Germinal center (tissue), 1 donor: ENCODE data around the gene TNS1.
A peak's percentile ranks its signal among the peaks of the same experiment; 100 is the strongest.

Experiments used
- DNase-seq: peaks from one replicate; pipeline ENCODE4 v3.0.0; 2012; ENCODE audit warnings: mixed read lengths, low spot score

The TNS1 gene

DNA sequence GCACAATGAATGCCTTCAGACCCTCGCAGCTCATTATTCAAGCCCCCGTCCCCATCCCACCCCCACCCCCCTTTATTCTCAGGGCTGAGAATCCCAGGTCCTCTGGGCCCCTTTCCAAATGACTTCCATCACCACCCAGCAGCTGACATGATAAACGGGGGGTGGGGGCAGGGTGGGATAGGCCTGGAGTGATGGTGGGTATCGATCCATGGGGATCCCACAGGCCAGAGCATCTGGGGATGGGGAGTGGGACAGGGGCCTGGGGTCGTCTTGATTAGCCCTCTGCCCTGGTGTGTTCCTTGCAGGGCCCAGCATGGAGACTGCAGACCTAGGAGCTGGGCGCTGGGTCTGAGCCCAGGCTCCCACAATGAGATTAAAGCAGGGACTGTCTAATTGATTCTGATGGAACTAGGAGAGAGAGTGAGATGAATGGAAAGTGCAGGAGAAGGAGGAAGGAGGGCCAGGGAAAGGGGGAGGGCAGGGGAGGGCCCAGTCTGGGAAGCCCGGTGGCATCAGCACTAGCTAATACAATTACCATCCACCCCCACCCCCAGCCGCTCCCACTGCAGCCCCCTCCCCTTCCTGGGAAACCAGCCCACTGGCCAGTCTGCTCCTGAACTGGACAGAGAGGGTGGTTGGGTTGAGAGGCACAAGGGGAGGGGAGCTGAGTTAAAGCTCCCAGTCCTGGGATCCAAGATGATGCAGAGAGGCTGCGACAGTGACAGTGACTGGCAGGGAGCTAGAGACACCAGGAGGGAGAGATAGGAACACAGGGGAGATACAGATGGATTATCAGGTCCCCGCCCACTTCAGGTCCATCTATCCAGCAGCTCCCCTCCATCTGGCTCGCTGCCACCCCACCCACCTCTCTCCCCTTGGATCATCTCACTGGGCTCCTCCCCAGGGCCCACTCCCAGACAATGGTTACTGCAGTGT, 13.1 kb upstream of the TNS1 start:
- DNase-seq = no peak

DNA sequence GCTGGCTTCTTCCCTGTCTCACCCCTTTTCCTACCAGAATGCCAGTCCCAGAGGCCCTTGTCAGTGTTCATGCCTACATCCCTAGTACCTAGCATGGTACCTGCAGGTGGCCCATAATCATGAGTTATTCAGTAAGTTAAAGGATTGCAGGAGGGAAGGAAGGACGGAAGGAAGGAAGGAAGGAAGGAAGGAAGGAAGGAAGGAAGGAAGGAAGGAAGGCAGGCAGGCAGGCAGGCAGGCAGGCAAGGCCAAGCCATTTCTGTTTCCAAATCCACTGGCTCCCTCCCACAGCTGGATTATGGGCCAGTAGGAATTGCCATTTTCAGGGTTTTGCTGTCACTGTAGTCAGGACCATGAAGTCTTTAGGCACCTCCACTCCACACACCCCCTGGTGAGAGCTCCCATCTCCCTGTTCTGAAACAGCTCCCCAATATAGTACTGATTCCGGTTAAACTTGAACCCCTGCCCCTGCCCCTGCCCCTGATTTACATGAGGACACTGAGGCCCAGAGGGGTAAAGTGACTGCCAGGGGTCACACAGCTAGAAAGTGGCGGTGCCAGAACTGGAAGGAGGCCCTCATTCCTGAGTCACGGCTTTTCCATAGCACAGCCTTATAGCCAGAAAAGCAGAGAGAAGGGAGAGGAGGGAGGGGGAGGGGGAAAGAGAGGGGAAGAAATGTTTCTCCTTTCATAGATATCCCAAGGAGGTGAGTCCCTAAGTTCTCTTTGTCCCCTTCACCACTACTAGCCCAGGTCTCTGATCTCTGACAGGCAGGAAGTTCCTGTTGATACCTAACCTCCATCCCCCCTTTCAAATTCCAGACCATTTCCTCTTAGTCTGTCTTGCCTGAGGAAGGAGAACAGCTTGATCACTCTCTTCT, 12.2 kb upstream of the TNS1 start:
- no peak for DNase-seq

DNA sequence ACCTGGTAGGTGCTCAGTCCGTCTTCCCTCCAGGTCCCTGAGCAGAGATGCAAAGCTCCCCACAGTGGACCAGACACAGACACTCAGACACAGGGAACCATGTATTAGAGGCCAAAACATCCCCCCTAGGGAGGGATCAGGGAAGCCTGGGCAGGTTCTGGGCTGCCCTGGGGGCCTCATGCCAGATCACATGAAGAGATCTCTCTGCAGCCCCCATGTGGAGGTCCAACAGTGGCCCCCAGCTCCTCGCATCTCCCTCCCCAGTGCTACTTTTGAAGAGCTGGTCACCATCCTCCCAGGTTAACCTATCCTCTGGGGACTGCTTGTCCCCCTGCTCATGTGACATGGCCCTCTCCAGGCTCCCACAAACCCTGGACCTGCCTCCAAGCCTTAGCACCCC, 10.5 kb upstream of the TNS1 start:
- no peak for DNase-seq

DNA sequence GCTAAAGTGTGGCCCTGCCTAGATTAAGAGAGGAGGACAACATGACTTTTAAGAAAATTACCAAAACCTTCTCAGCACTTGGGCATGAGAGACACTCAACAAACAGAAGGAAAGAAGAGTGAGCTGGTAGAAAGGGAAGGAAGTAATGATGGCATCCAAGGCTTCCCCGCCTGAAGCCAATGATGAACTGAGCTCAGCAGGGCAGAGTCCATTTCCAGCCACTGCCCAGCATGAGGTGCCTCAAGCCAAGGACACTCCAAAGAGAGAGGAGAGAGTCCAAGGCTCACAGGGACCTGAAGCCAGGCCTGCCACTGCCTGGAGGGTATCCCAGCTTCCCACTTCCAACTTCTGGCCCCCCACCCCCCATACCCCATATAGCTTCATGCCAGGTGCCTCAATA, 9.5 kb upstream of the TNS1 start:
- DNase-seq = no peak

DNA sequence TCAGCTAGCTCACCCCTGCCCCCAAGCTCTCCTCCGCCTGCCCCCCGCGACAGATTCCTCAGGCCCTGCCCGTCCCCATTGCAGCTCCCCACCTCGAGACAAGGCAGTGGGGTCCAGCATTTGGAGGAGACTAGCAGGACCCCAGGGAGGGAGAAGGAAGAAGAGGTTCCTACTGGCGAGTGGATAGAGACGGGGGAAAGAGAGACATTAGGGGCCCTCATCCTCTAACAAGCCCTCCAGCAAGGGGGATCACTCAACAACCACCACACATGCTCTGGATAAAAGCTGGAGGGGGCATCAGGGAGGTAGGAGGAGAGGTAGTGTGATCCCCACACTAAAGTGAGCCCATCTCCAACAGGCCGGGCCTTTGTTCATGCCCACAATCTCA, 8.9 kb upstream of the TNS1 start:
- no peak for DNase-seq

DNA sequence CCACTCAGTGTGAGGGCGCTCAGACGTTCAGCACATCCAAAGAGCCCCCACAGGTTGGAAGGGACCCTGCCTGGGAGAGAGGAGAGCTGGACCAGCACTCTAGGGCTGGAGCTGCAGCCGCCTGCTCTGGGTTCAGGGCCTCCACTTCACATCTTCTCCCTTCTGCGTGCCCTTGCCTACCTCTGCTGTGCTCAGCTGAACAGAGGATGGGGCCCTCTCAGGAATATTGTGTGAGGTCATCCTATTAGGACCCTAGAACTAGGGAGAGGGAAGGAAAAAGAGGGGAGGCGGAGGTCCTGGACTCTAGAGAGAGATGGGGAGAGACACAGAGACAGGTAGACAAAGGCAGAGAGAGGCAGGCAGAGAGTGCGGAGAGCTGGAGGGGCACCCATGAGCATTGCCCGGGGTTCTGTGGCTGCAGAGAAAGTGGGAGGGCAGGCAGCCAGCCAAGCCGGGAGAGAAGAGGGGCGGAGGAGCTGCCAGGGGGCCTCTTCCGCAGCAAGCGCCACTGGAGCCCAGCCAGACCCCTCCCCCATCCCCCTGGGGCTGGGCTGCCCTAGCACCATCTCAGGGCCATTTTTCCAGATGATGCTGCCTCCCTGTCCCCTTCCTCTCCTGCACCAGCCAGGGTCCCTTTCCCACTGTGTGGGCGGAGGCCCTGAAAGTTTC, 8.3 kb upstream of the TNS1 start:
- DNase-seq = no peak

DNA sequence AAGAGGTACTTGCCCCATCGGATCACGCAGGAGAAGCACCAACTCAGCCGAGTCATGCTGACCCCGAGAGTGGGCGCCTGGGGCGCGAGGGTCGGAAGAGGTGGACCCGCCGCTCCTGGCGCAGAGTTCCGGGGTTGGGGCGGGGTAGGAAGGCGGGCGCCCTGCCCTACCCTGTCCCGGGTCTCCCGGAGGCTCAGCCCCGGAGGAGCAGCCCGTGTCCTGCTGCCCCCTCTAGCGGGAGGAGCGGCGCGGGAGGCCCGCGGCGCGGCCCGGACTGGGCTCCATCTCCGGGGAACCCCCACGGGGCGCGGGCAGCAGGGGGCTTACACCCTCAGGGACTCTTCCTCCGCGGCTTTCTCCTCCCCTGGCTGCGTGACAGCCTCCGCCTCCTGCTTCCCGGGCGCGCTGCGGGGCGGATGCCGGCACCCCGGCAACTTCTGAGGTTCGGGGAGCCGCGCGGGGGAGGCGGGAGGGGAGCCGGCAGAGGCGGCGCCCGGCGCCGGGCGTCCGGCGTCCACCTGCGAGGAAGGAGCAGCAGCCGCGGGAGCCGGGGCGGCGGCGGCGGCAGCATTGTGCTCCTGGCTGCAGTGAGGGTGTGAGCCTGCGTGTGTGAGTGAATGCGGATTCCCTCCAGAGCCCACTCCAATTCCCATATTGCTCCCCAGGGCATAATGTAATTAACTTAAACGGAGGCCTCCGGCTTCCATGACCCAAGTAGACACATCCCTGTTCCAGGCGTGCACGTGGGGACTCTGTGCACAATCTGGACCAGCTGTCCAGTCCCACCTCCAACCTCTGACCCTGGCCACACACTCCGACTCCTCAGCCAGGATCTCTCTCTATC, 7.6 kb upstream of the TNS1 start:
- peak; percentile 50 for DNase-seq

DNA sequence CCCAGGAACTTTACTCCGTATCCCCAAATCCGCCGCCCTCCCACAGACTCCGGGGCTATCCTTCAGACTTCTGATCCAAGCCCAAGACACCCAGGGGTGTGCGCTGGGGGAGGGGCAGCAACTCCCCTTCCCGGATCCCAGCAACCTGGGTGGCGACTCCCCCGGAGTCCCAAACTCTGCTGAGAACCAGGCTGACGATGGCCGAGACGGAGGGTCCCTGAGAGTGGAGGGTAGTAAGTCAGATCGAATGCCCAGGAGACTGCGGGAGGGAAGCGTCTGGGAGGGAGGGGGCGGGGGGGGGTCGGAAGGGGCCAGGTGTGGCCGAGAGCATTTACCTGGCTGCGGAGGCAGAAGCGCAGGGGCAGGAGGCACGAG, 7.0 kb upstream of the TNS1 start:
- no peak for DNase-seq

DNA sequence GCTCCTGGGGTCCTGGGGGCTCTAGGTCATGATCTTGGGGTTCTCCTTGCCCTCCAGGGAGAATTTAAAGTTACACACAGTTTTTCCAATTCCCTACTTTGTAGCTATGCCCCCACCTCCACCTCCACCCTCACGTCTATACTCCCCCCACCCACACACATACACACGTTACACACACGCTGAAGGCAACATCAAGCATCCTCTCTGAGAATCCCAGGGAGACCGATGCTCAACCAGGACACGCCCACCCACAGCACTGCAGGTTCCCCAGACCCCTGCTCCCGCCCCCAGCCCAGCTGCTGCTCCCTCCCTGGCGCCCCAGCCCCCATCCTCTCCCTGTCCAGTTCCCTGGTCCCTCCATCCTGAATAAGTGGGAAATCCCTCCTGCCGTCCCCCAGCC, 6.4 kb upstream of the TNS1 start:
- no peak for DNase-seq

DNA sequence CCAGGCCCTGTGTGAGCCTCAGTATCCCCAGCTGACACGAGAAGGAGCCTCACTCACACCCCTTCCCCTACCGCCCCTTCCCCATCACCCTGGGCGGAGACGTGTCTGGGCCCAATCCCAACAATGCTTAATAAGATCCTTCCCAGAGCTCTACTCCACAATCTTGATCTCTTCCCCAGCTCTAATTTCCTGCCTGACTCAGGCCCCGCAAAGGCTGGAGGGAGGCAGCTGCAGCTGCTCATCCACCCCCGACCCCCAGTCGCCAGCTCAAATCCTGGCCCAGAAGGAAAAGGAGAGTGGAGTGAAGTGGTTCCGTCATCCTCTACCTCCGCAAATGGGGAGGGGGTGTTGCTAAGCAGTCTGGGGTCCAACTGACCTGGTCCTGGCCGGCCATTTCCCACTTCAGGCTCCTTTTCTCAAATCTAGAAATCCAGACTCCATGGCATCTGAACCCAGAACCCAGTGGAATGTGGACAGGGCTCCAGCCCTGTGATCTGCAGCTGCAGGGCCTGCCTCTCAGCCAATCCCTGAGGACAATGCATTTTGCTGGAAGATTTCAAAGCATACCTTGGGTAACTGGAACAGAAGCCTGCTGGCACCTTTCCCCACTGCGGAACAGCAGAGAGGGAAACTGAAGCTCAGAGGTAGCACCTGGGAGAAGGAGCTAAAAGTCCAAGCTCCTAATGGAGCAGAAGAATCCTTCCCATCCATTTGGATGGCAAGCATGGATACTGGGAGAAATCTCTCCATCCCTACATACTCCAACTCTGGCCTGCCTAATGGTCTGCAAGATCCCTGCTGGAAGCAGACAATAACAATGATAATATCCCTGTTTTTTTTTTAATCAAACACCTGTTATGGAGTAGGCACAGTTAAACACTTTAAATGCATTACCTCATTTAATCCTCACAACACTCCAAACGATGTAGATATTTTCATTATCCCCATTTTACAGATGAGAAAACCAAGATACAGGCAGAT, 5.6 kb upstream of the TNS1 start:
- no peak for DNase-seq

DNA sequence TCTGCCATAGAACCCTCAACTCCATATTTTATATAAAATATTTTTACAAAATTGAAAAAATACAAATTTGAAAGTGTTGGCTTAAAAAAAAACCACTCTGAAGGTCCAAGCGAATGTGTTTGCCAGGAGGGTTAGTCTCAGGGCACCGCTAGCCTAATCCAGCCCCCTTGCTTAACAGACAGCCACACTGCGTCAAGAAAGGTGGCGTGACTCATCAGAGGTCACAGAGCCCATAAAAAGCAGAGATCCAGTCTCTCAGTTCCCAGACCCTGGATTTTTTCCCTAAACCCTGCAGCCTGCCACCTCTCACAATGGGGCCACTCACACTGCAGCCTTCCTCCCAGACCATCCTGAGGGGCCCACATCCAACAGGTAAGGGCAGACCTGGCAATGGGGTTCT, 3.9 kb upstream of the TNS1 start:
- DNase-seq = no peak

DNA sequence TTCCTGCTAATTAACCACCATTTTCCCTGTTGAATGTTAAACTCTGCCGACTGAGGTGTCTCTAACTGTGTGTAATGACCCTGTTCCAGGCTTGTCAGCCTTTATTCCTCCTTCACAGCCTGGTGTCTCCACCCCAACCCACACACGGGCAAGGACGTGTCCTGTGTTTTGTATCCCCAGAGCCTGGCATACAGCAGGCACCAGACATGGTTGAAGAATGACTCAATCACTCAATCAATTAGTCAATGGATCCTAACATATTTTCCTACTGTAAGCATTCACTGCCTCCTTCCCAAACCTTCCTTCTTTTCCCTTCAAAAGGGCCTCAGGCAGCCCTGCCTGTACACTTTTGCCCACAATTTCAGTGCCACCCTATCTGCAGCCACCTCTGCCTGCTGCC, 2.7 kb upstream of the TNS1 start:
- DNase-seq = no peak

DNA sequence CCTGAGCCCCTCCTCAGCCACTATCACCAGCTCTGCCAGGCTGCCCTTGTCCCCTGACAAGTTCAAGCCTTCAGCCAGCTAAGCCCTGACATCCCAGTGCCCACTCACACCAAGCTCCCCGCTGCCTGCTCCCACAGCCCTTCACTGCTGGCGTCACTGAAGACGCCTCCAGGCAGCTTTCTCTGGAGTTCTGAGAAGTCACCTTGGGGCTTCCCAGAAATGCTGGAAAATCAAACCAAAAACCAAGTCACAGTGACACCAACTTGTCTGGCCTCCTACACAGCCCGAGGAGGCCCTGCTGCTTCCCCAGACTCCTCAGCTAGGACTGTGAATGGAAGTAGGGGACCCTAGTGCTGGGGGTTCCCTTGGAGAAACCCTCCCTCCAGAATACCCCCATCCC, 2.2 kb upstream of the TNS1 start:
- no peak for DNase-seq

DNA sequence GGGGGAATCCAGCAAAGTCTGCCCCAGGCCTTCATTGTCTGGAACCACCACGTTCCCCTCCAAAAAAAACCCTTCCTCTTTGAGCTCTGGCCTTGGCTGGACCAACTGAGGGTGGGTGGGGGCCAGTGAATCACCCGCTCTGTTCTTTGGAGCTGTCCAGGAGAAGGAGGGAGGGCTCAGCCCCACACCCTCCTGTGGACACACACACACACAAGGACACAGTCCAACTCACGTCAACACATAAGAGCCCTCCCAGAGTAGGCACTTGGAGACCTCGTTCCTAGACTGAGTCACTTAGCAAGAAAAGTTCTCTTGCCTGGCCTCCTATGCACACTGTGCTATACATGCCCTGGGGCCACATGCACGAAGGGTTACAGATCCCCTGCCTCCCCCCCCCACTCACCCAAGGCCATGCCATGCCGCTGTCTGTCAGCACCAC, 1.2 kb upstream of the TNS1 start:
- DNase-seq = no peak

DNA sequence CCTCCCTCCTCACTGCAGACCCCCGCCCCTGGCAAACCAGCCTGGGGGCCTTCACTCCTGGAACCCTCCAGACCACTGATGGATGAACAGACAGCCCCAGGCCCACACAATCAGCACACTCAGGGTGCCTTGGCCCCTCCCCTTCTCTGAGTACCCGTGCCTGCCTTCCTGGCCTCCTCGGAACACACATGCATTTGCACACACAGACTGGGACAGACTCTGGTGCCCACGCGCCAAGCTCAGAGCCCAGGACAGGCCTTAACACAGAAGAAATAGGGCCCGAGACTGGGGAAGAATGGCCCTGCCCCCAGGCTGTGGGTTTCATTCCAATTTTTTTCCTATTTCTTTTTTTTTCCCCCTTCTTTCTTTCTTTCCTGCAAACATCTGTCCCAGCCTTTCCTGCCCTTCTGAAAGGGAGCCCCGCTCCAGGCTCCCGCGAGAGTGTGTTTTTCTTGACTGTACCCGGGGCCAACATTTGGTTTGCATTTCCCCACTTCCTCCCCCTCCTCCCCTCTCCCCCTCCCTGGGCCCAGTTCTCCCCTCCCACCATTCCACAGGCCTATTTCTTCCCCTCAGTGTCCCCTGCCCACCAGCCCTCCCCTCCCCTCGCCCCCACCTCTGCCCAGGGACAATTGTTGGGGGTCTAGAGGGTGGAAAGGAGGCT, 618 bp upstream of the TNS1 start:
- DNase-seq = no peak

DNA sequence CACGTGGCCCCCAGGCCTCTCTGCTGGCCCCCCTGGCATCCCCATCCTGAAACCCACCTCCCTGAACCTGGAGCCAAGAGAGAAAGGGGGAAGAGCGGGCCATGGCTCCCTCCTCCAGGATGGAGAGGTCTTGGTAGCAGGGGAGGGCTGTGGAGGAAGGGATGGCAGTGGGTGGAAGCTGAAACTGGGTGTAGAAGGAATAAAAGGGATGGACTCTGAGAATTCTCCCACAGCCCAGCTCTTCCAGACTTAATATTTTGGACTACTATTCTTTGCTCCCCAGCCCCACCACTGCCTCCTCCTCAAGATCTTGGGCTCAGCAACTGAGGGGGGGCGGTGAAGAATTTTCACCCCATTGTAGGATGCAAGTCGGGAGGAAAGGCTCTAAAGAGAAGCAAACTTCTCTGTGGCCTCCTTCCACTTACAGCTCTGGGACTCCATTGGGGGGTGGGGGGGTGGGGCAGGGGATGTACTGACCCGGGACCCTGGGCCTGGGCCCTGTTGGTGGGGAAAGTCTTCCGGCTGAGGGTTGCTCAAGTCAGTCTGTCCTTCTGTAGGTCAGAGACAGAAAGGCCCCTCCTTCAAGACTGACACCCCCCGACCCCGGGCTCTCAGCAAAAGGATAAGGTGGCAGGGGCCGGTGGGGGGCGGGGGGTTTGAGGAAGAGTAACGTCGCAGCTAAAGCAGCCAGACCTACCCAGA, 501 bp downstream of the TNS1 start:
- DNase-seq = no peak

DNA sequence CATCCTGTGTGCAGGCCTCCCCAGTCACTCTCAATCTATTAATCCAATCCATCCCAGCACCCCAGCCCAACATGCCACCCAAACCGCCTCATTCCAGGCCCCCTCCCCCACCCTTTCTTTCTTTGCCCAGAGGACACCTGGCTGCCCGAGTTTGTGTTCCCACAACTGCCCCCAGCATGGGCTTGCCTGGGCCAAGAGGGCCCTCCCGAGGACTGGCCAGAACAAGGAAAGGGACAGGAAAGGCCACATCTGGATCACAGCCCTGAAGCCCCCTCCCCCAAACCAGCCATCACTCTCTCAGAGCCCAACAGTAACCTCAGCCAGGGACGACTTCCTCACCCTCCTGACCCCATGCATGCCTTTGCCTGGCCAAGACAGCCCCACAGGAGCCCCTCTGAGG, 1.2 kb downstream of the TNS1 start:
- no peak for DNase-seq

DNA sequence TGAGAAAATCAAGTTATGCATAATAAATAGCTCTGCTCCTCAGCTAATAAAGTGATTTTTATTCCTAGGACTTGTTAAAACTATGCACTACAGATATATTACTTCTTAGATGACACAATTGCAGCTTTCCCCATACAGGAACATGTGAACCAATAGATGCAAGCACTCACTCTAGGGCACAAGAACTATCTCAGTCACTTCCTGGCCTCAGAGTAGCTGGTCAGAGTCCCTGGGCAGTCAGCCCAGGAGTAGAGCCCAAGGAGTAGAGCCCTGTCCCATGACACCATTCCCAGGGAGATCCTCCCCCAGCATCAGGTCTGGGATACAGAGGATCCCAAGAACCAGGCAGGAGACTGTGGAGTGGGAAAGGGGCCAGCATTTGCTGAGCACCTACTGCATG, 2.7 kb downstream of the TNS1 start:
- no peak for DNase-seq

DNA sequence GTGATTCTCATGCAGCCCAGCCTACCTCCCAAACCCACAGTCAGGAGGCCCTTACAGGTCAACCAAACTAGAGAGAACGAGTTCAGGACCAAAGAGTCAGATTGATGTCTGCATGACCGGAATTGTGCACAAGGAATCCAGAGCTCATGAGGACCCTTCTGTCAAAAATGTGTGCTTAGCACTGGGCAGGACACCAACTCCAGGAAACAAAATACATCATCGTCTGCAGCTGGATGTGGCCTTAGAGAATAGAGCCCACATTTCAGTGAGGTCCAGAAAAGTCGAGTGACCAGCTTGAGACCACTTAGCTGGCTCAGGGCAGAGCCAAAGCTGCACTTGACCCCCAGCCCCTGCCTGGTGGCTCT, 3.2 kb downstream of the TNS1 start:
- DNase-seq = no peak
